ENCODE measurements around the gene MAT1A. TPM values are rescaled to one million over a fixed set of nuclear protein-coding genes. Genes with fewer than 3 reads are reported as not detected.

The MAT1A gene
- total RNA-seq, 4 donors from 2014 or later = 0.22 to 0.39 (median 0.25) TPM; not detected in 1

- intact Hi-C loops (cut with DNase I) = no loop called here
Observed at GRCh38 chr10:80283119-80283518, 6.3 kb downstream of the MAT1A start.

DNA sequence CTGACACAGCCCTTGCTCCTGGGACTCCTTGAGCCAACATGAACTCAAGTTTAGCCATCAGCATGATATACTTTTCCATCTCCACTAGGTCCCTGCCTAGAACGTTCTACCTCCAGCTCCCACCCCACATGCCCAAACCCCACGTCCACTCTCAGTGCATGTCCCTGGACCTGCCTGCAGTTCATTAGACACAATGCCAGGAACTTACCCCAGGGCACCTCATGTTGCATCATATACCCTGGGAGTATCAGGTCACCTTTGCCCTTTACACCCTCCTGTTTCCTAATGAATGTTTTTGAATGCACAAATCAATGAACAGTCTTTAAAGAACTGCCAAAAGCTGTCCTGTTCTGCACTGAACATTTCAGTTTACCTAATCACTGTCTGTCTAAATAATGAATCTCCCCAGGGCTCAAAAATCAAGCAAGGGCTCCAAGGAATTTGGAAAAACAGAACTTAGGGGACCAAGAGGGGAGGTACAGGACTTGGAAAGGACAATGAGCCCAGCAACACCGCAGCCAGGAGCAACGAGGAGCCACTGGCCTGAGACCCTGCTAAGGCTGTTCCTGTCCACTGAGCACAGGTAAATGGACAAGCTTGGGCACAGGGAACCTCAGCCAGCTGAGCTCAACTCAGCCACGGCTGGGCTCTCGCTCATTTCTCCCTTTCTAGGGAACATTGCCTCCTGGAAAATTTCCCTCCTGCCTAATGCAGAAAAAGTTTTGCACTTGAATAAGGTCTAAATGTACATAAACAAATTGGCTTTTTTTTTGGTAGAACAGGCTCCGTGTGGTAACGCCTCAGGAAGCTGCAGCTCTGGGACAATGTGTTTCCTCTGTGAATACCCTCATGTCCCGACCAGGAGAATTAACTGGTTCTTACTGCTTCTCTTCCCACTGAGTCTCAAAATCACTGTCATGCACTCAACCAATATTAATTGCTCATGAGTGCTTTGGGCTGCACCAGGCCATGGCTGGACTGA lies 7.4 kb downstream of the MAT1A start:
- Histone ChIP-seq H3K4me1 (peaks cover 16 to 20% of the 10 kb centered on the region in 2 donors), H3K4me3 (replicated peaks in 1 of 3) (no peak overlapping the region), H3K27me3 (no peaks in the 10 kb centered on the region), H3K9me3 (no peaks in the 10 kb centered on the region), H3K27ac (peak overlapping the region in 2 of 3 donors; percentile 47 to 69), H3K36me3 (no peaks in the 10 kb centered on the region)
- TF ChIP-seq POLR2A (IDR thresholded peaks at IDR 0.05) (no peak), CTCF (IDR thresholded peaks at IDR 0.05) (no peak)
- WGBS, 2 donors = 29 to 32% methylated on average over 9 of the region's 9 CpGs
- intact Hi-C loops (cut with DNase I) = no loop called here
- peak; percentile 72 to 81 for DNase-seq

More at GRCh38 chr10:80283119-80283518, 6.3 kb downstream of the MAT1A start:
- no peaks in the 10 kb centered on the region for H3K27me3 ChIP-seq
- DNase-seq = no peak
- peaks cover 16 to 20% of the 10 kb centered on the region in 2 donors for H3K4me1 ChIP-seq
- H3K9me3 ChIP-seq = no peaks in the 10 kb centered on the region
- 98 to 100% methylated on average over 2 to 4 of the region's 4 CpGs for WGBS, 2 donors
- TF ChIP-seq POLR2A (IDR thresholded peaks at IDR 0.05) = no peak
- no peak overlapping the region for H3K4me3 ChIP-seq (replicated peaks in 1 of 3)
- H3K27ac ChIP-seq = peak overlapping the region in 1 of 3 donors; percentile 69
- H3K36me3 ChIP-seq = no peaks in the 10 kb centered on the region

DNA sequence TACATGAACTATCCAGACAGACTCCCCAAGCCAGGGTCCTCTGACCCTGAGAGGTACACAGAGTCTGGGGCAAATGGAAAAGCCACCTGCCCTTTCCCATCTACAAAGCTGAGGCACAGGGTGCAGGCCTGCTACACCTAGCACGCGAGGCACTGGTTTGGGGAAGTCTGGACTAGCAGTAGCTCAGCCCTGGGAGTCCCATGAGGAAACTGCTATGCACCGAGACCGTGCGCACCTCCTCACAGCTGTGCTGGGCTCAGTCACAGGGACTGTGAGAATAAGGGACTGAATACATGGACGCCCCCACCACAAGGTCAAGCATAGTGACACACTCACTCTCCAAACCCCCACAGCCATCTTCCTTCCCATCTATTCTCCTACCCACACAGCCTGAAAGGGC lies 8.2 kb downstream of the MAT1A start:
- Histone ChIP-seq H3K27ac (peak overlapping the region in 2 of 3 donors; percentile 41 to 56), H3K9me3 (no peaks in the 10 kb centered on the region), H3K4me1 (peaks cover 16 to 20% of the 10 kb centered on the region in 2 donors), H3K27me3 (no peaks in the 10 kb centered on the region), H3K36me3 (no peaks in the 10 kb centered on the region), H3K4me3 (replicated peaks in 1 of 3) (no peak overlapping the region)
- DNase-seq = no peak
- WGBS, 2 donors = 81 to 96% methylated on average over 4 to 6 of the region's 6 CpGs
- intact Hi-C loops (cut with DNase I) = no loop called here
- TF ChIP-seq CTCF (IDR thresholded peaks at IDR 0.05) = no peak
- TF ChIP-seq POLR2A (IDR thresholded peaks at IDR 0.05) = no peak

GRCh38 chr10:80280071-80280800 lies 9.2 kb downstream of the MAT1A start:
- TF ChIP-seq POLR2A (IDR thresholded peaks at IDR 0.05) = no peak
- no peak for TF ChIP-seq CTCF (IDR thresholded peaks at IDR 0.05)
- H3K27me3 ChIP-seq = no peaks in the 10 kb centered on the region
- H3K9me3 ChIP-seq = no peaks in the 10 kb centered on the region
- H3K36me3 ChIP-seq = no peaks in the 10 kb centered on the region
- no peak for DNase-seq
- 89 to 94% methylated on average over 20 to 23 of the region's 23 CpGs for WGBS, 2 donors
- peaks cover 16 to 20% of the 10 kb centered on the region in 2 donors for H3K4me1 ChIP-seq
- no peak overlapping the region for H3K27ac ChIP-seq
- intact Hi-C loops (cut with DNase I) = no loop called here
- no peak overlapping the region for H3K4me3 ChIP-seq (replicated peaks in 1 of 3)

- Histone ChIP-seq H3K27ac (no peak overlapping the region), H3K9me3 (no peaks in the 10 kb centered on the region), H3K27me3 (no peaks in the 10 kb centered on the region), H3K4me3 (replicated peaks in 1 of 3) (no peak overlapping the region), H3K4me1 (peaks cover 16 to 20% of the 10 kb centered on the region in 2 donors), H3K36me3 (no peaks in the 10 kb centered on the region)
- intact Hi-C loops (cut with DNase I) = no loop called here
- 95 to 97% methylated on average over 5 of the region's 5 CpGs for WGBS, 2 donors
- no peak for TF ChIP-seq CTCF (IDR thresholded peaks at IDR 0.05)
- no peak for TF ChIP-seq POLR2A (IDR thresholded peaks at IDR 0.05)
- no peak for DNase-seq
Observed at GRCh38 chr10:80279146-80279545, 10.3 kb downstream of the MAT1A start.
